Testis (tissue), 3 donors: Measurements from ENCODE around the gene ADH5. TPM values are rescaled to one million over a fixed set of nuclear protein-coding genes. Genes with fewer than 3 reads are reported as not detected.
"Not testable (repeated sequence)": the region's sequence is repeated elsewhere in the genome, so short reads cannot be mapped to it uniquely, and the experiment has no call there.

ENCODE experiments used
- DNase-seq: peaks from one replicate; pipeline ENCODE4 v3.0.0-alpha.2; 2019
- H3K27ac ChIP-seq, 2 donors: fragments of 200-600 bp; sonication (generic); one replicate each; pipeline ENCODE4 v1.5.1; 2019
- H3K27me3 ChIP-seq: fragments of 200-600 bp; sonication (generic); one replicate; pipeline ENCODE4 v1.5.1; 2019
- H3K36me3 ChIP-seq: fragments of 200-600 bp; sonication (generic); one replicate; pipeline ENCODE4 v1.5.1; 2017; ENCODE audit warnings: low read depth; ENCODE audit errors: missing control alignments
- H3K4me1 ChIP-seq: fragments of 200-600 bp; sonication (generic); one replicate; pipeline ENCODE4 v1.5.1; 2019
- H3K4me3 ChIP-seq, 2 donors: fragments of 200-600 bp; sonication (generic); one replicate each; pipeline ENCODE4 v1.5.1; 2017 to 2019
- H3K9me3 ChIP-seq: fragments of 200-600 bp; sonication (generic); one replicate; pipeline ENCODE4 v1.5.1; 2017
- CTCF ChIP-seq, 3 experiments: fragments of 450-650 bp in 2 of 3; fragments of 200-600 bp in 1 of 3; sonication (generic) in 1 of 3; IDR thresholded peaks; one replicate each; pipeline ENCODE4 v1.5.1; 2016 to 2019; ENCODE audit warnings: antibody characterized with exemption in 3 of 3, mild to moderate bottlenecking in 2 of 3, moderate library complexity in 1 of 3
- POLR2A ChIP-seq: fragments of 450-650 bp; IDR thresholded peaks from one replicate; pipeline ENCODE4 v1.6.1; 2017; ENCODE audit warnings: antibody characterized with exemption, mild to moderate bottlenecking, moderate library complexity
- WGBS, 2 donors: methylation state at CpG; one replicate each; pipeline ENCODE4 v1.1.5; 2018; 5-methylcytosine and 5-hydroxymethylcytosine counted together
- intact Hi-C: fragments of 100-400 bp; cut with DNase I; formaldehyde crosslinking; loops from one replicate; pipeline ENCODE4 v1.15.1; 2023; ENCODE audit warnings: low total_unique reads
- polyA plus RNA-seq: library from polyadenylated mRNA; stranded (reverse); fragments of 350-450 nt; fragmentation: Illumina TruSeq; extraction: RNeasy Lipid Tissue Mini Kit (QIAGEN cat#74804); gene quantifications from one replicate; pipeline ENCODE4 v1.2.3, GENCODE V29; 2014; ENCODE audit warnings: low read depth, low replicate concordance; ENCODE audit not compliant: insufficient read depth
- total RNA-seq, 2 donors: library from RNA; depleted of rRNA; stranded (reverse); fragments of >200 nt; gene quantifications; one replicate each; pipeline ENCODE4 v1.2.3, GENCODE V29; 2016

Gene ADH5
- total and polyA plus RNA-seq, 3 donors from 2014 or later: 111 to 122 (median 119) TPM

GRCh38 chr4:99027304-99027703, 61.3 kb downstream of the ADH5 start:
- no peak overlapping the region for H3K27ac ChIP-seq
- WGBS, 2 donors: 83 to 93% methylated on average over 2 of the region's 2 CpGs
- no peak overlapping the region for H3K4me3 ChIP-seq
- TF ChIP-seq CTCF (IDR thresholded peaks at IDR 0.05) (no peak), POLR2A (no peak)
- H3K4me1 ChIP-seq: peaks cover 21% of the 10 kb centered on the region
- H3K36me3 ChIP-seq: no peaks in the 10 kb centered on the region
- no peaks in the 10 kb centered on the region for H3K9me3 ChIP-seq
- intact Hi-C loops: no loop called here
- no peak for DNase-seq
- no peaks in the 10 kb centered on the region for H3K27me3 ChIP-seq

- WGBS, 2 donors: 82 to 95% methylated on average over 1 of the region's 1 CpG
- intact Hi-C loops: no loop called here
- no peak overlapping the region for H3K4me3 ChIP-seq
These were observed 63.1 kb downstream of the ADH5 start for GRCh38 chr4:99025506-99025905.

GRCh38 chr4:99024481-99025275, 63.9 kb downstream of the ADH5 start:
- intact Hi-C loops: no loop called here
- TF ChIP-seq POLR2A (no peak), CTCF (IDR thresholded peaks at IDR 0.05) (no peak)
- H3K27me3 ChIP-seq: no peaks in the 10 kb centered on the region
- H3K36me3 ChIP-seq: no peaks in the 10 kb centered on the region
- H3K4me1 ChIP-seq: peaks cover 21% of the 10 kb centered on the region
- peak overlapping the region; percentile 27 to 44 for H3K27ac ChIP-seq
- 70 to 76% methylated on average over 7 of the region's 7 CpGs for WGBS, 2 donors
- H3K4me3 ChIP-seq: no peak overlapping the region
- DNase-seq: peak; percentile 42
- no peaks in the 10 kb centered on the region for H3K9me3 ChIP-seq

More at GRCh38 chr4:99025506-99025905, 63.1 kb downstream of the ADH5 start:
- H3K27me3 ChIP-seq: no peaks in the 10 kb centered on the region
- H3K4me1 ChIP-seq: peaks cover 21% of the 10 kb centered on the region
- H3K27ac ChIP-seq: no peak overlapping the region
- H3K36me3 ChIP-seq: no peaks in the 10 kb centered on the region
- no peaks in the 10 kb centered on the region for H3K9me3 ChIP-seq
- TF ChIP-seq POLR2A (no peak), CTCF (IDR thresholded peaks at IDR 0.05) (no peak)
- DNase-seq: no peak

GRCh38 chr4:99023800-99024251, 64.8 kb downstream of the ADH5 start:
- WGBS, 2 donors: 78 to 83% methylated on average over 10 of the region's 10 CpGs
- intact Hi-C loops, DNase-seq, H3K36me3 ChIP-seq, H3K27me3 ChIP-seq, H3K9me3 ChIP-seq, H3K4me3 ChIP-seq, H3K27ac ChIP-seq: not testable (repeated sequence)
- peaks cover 21% of the 10 kb centered on the region for H3K4me1 ChIP-seq

GRCh38 chr4:99022566-99022965, 66.0 kb downstream of the ADH5 start:
- Histone ChIP-seq H3K27me3 (no peaks in the 10 kb centered on the region), H3K27ac (no peak overlapping the region), H3K9me3 (no peaks in the 10 kb centered on the region), H3K36me3 (no peaks in the 10 kb centered on the region), H3K4me1 (peaks cover 21% of the 10 kb centered on the region), H3K4me3 (no peak overlapping the region)
- TF ChIP-seq CTCF (IDR thresholded peaks at IDR 0.05) (no peak), POLR2A (no peak)
- intact Hi-C loops: no loop called here
- 87 to 99% methylated on average over 9 of the region's 9 CpGs for WGBS, 2 donors
- no peak for DNase-seq
